Measurements from ENCODE around the gene BRCA1. TPM values are rescaled to one million over a fixed set of nuclear protein-coding genes. Genes with fewer than 3 reads are reported as not detected.
A peak's percentile ranks its signal among the peaks of the same experiment; 100 is the strongest.

BRCA1 gene
- polyA plus RNA-seq, 1 donor from 2014 or later = 1.0 TPM

DNA sequence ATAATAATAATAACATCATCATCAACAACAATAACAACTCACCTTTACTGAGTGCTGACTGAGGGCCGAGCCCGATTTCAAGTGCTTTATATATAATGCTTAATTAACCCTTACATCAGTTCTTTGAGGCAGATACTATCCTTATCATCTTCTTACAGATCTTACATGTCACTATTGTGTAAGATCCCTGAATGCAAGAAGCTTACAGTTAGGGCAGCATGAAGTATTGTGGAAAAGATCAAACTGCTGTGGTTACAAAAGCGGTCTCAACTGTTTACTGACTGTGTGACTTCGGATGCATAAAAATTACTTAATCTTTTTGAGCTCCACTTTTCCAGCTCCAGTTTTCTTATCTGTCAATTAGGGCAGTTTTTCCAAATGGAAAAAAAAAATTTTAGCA lies 106.2 kb downstream of the BRCA1 start:
- TF ChIP-seq RAD21 (conservative IDR thresholded peaks at IDR 0.05) = no peak
- Histone ChIP-seq H3F3A (ENCODE audit: insufficient read depth, low read length, poor library complexity, severe bottlenecking) (peaks cover 7% of the 10 kb centered on the region), H3K4me3 (ENCODE audit: low read length) (peak overlapping the region; percentile 80), H3K27me3 (ENCODE audit: insufficient read depth, low read depth, low read length) (no peaks in the 10 kb centered on the region), H3K27ac (ENCODE audit: low read length) (peak overlapping the region; percentile 95), H3K9me3 (ENCODE audit: low read length) (no peaks in the 10 kb centered on the region), H3K9ac (ENCODE audit: low read length) (peak overlapping the region; percentile 67), H4K20me1 (ENCODE audit: insufficient read depth) (peaks cover 4% of the 10 kb centered on the region), H3K9me2 (ENCODE audit: insufficient read depth, low read length) (no peaks in the 10 kb centered on the region), H3K36me3 (ENCODE audit: insufficient read depth, low read length) (no peaks in the 10 kb centered on the region), H3K79me2 (replicated peaks; ENCODE audit: insufficient read depth, low read length) (peaks cover 63% of the 10 kb centered on the region), H3K4me2 (ENCODE audit: low read length) (peak overlapping the region; percentile 81), H2AFZ (ENCODE audit: low read depth, low read length) (no peak overlapping the region)

DNA sequence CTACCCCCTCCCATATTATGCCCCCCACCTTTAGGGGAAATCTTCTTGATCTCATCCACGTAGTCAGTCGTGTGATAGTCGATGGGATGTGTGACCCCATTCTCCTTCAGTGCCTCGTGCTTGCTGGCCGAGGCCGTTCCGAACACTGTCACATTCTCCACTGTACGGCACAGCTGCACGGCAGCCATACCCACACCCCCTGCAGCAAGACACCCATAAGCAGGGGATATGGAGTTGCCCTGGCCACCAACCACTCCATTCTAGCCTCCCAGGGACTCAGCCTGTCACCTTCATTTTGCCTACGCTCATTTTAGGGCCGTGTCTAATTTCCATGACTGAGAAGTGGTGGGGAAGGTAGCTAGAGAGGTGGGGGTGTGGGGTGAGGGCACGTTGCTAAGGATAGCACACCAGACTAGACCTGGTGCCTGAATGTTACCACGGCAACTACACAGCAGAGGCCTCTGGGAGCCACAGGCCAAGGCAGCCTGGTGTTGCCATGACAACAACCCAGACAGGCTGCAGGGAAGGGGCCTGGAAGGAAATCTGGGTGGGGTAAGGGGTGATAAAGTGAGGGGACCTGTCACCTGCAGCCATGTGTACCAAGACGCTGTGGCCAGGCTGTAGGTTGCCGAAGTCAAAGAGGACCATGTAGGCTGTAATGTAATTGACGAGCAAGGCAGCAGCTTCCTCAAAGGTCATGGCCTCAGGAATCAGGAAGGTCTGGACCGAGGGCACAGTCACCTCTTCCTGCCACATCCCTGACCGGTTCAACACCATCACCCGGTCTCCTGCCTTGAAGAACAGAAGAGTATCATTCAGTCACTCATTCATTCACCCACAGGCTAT lies 106.9 kb downstream of the BRCA1 start:
- Histone ChIP-seq H3K4me2 (ENCODE audit: low read length) (peak overlapping the region; percentile 81), H3K9me3 (ENCODE audit: low read length) (no peaks in the 10 kb centered on the region), H3K27ac (ENCODE audit: low read length) (peak overlapping the region; percentile 95), H3K9ac (ENCODE audit: low read length) (peak overlapping the region; percentile 67), H2AFZ (ENCODE audit: low read depth, low read length) (no peak overlapping the region), H3K36me3 (ENCODE audit: insufficient read depth, low read length) (no peaks in the 10 kb centered on the region), H3K27me3 (ENCODE audit: insufficient read depth, low read depth, low read length) (no peaks in the 10 kb centered on the region), H4K20me1 (ENCODE audit: insufficient read depth) (peaks cover 4% of the 10 kb centered on the region), H3K79me2 (replicated peaks; ENCODE audit: insufficient read depth, low read length) (peaks cover 63% of the 10 kb centered on the region), H3F3A (ENCODE audit: insufficient read depth, low read length, poor library complexity, severe bottlenecking) (peaks cover 7% of the 10 kb centered on the region), H3K4me3 (ENCODE audit: low read length) (peak overlapping the region; percentile 80), H3K9me2 (ENCODE audit: insufficient read depth, low read length) (no peaks in the 10 kb centered on the region)
- peak; percentile 39 for TF ChIP-seq SMC3 (conservative IDR thresholded peaks at IDR 0.05; ENCODE audit: poor library complexity)
- peak; percentile 32 for TF ChIP-seq POLR2AphosphoS5 (IDR thresholded peaks at IDR 0.05)
- peak; percentile 92 for TF ChIP-seq MXI1 (conservative IDR thresholded peaks at IDR 0.05; ENCODE audit: poor library complexity, severe bottlenecking)
- TF ChIP-seq TAF1 (IDR thresholded peaks at IDR 0.05; ENCODE audit: low read depth) = no peak
- TF ChIP-seq, protein P1, sequence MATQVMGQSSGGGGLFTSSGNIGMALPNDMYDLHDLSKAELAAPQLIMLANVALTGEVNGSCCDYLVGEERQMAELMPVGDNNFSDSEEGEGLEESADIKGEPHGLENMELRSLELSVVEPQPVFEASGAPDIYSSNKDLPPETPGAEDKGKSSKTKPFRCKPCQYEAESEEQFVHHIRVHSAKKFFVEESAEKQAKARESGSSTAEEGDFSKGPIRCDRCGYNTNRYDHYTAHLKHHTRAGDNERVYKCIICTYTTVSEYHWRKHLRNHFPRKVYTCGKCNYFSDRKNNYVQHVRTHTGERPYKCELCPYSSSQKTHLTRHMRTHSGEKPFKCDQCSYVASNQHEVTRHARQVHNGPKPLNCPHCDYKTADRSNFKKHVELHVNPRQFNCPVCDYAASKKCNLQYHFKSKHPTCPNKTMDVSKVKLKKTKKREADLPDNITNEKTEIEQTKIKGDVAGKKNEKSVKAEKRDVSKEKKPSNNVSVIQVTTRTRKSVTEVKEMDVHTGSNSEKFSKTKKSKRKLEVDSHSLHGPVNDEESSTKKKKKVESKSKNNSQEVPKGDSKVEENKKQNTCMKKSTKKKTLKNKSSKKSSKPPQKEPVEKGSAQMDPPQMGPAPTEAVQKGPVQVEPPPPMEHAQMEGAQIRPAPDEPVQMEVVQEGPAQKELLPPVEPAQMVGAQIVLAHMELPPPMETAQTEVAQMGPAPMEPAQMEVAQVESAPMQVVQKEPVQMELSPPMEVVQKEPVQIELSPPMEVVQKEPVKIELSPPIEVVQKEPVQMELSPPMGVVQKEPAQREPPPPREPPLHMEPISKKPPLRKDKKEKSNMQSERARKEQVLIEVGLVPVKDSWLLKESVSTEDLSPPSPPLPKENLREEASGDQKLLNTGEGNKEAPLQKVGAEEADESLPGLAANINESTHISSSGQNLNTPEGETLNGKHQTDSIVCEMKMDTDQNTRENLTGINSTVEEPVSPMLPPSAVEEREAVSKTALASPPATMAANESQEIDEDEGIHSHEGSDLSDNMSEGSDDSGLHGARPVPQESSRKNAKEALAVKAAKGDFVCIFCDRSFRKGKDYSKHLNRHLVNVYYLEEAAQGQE (IDR thresholded peaks at IDR 0.05; ENCODE audit: borderline replicate concordance) = no peak
- TF ChIP-seq EP300 (conservative IDR thresholded peaks at IDR 0.05; ENCODE audit: poor library complexity, severe bottlenecking) = peak; percentile 77

DNA sequence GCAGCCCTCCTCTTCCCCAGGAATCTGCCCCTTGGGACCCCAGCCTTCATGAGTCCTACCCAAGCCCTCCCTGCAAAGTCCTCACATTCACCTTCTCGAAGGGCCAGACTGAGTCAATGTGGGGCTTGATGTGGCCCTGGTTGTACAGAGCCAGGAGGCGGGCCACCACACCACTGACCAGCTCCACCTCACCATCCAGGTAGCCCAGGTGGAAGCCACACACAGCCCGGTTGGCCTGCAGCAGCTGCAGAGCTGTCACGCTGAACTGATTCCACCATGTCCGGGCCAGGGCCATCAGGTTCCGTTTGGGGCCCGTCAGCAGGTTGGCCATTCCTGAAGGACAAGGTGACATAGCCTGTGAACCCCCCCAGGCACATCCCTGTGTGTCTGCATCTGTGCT lies 108.9 kb downstream of the BRCA1 start:
- H3K4me2 ChIP-seq (ENCODE audit: low read length) = no peak overlapping the region
- H3K9me2 ChIP-seq (ENCODE audit: insufficient read depth, low read length) = no peaks in the 10 kb centered on the region
- no peak overlapping the region for H3K27ac ChIP-seq (ENCODE audit: low read length)
- H3K9me3 ChIP-seq (ENCODE audit: low read length) = no peaks in the 10 kb centered on the region
- TF ChIP-seq TAF1 (IDR thresholded peaks at IDR 0.05; ENCODE audit: low read depth) = no peak
- no peak for TF ChIP-seq EP300 (conservative IDR thresholded peaks at IDR 0.05; ENCODE audit: poor library complexity, severe bottlenecking)
- TF ChIP-seq, protein P2, sequence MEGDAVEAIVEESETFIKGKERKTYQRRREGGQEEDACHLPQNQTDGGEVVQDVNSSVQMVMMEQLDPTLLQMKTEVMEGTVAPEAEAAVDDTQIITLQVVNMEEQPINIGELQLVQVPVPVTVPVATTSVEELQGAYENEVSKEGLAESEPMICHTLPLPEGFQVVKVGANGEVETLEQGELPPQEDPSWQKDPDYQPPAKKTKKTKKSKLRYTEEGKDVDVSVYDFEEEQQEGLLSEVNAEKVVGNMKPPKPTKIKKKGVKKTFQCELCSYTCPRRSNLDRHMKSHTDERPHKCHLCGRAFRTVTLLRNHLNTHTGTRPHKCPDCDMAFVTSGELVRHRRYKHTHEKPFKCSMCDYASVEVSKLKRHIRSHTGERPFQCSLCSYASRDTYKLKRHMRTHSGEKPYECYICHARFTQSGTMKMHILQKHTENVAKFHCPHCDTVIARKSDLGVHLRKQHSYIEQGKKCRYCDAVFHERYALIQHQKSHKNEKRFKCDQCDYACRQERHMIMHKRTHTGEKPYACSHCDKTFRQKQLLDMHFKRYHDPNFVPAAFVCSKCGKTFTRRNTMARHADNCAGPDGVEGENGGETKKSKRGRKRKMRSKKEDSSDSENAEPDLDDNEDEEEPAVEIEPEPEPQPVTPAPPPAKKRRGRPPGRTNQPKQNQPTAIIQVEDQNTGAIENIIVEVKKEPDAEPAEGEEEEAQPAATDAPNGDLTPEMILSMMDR (IDR thresholded peaks at IDR 0.05; ENCODE audit: poor library complexity, severe bottlenecking) = no peak
- TF ChIP-seq EZH2 (IDR thresholded peaks at IDR 0.05; ENCODE audit: borderline replicate concordance, insufficient read depth, low read length, poor library complexity, severe bottlenecking) = no peak
- TF ChIP-seq RAD21 (conservative IDR thresholded peaks at IDR 0.05) = no peak
- TF ChIP-seq, protein P1 (IDR thresholded peaks at IDR 0.05; ENCODE audit: borderline replicate concordance) = no peak
- TF ChIP-seq MXI1 (conservative IDR thresholded peaks at IDR 0.05; ENCODE audit: poor library complexity, severe bottlenecking) = no peak
- no peak for TF ChIP-seq SMC3 (conservative IDR thresholded peaks at IDR 0.05; ENCODE audit: poor library complexity)
- TF ChIP-seq POLR2AphosphoS5 (IDR thresholded peaks at IDR 0.05) = no peak
- peaks cover 7% of the 10 kb centered on the region for H3F3A ChIP-seq (ENCODE audit: insufficient read depth, low read length, poor library complexity, severe bottlenecking)
- no peak overlapping the region for H2AFZ ChIP-seq (ENCODE audit: low read depth, low read length)
- peaks cover 4% of the 10 kb centered on the region for H4K20me1 ChIP-seq (ENCODE audit: insufficient read depth)
- no peaks in the 10 kb centered on the region for H3K27me3 ChIP-seq (ENCODE audit: insufficient read depth, low read depth, low read length)
- peaks cover 48% of the 10 kb centered on the region for H3K79me2 ChIP-seq (replicated peaks; ENCODE audit: insufficient read depth, low read length)
- H3K9ac ChIP-seq (ENCODE audit: low read length) = no peak overlapping the region
- H3K4me3 ChIP-seq (ENCODE audit: low read length) = no peak overlapping the region
- H3K36me3 ChIP-seq (ENCODE audit: insufficient read depth, low read length) = no peaks in the 10 kb centered on the region

Measured in neural cell (in vitro differentiated cells).